Left lung (tissue), 10 donors: ENCODE results near the gene SLC38A10. TPM values are rescaled to one million over a fixed set of nuclear protein-coding genes. Genes with fewer than 3 reads are reported as not detected.

Experiments used
- ATAC-seq: fragments of 200-7000 bp; cut with Tn5 transposase; one replicate; pipeline ENCODE4 v1.9.1; 2020; ENCODE audit warnings: moderate library complexity
- DNase-seq, 4 donors: peaks; one replicate each; pipeline ENCODE4 v3.0.0-alpha.2; 2013 to 2020
- H3K27ac ChIP-seq, 2 donors: fragments of 200-600 bp; sonication (generic) in 1 of 2; one replicate each; pipeline versions ENCODE4 v1.5.0 to v1.8.0; 2020 to 2021
- H3K27me3 ChIP-seq, 2 donors: fragments of 200-600 bp; sonication (generic) in 1 of 2; one replicate each; pipeline versions ENCODE4 v1.5.0 to v1.8.0; 2020 to 2021
- H3K36me3 ChIP-seq, 2 donors: fragments of 200-600 bp; sonication (generic) in 1 of 2; one replicate each; pipeline versions ENCODE4 v1.5.0 to v1.8.0; 2020 to 2021
- H3K4me1 ChIP-seq, 2 donors: fragments of 200-600 bp; one replicate each; pipeline ENCODE4 v1.8.0; 2021
- H3K4me3 ChIP-seq, 2 donors: fragments of 200-600 bp; sonication (generic) in 1 of 2; one replicate each; pipeline versions ENCODE4 v1.5.0 to v1.8.0; 2020 to 2021; ENCODE audit warnings: mild to moderate bottlenecking in 1 of 2
- H3K9me3 ChIP-seq, 2 donors: fragments of 200-600 bp; sonication (generic) in 1 of 2; one replicate each; pipeline versions ENCODE4 v1.5.0 to v1.8.0; 2020 to 2021
- CTCF ChIP-seq, 2 donors: fragments of 200-600 bp; sonication (generic) in 1 of 2; IDR thresholded peaks; one replicate each; pipeline versions ENCODE4 v1.5.0 to v1.8.0; 2021; ENCODE audit warnings: antibody characterized with exemption in 2 of 2
- intact Hi-C, 2 donors: fragments of 100-400 bp; cut with DNase I; formaldehyde crosslinking; loops; one replicate each; pipeline versions ENCODE4 v1.11.2 to v1.14.2; 2022
- polyA plus RNA-seq, 6 donors: library from polyadenylated mRNA; unstranded; fragments of 120-200 nt; gene quantifications; one replicate each; pipeline ENCODE4 v1.2.1, GENCODE V29; 2013; ENCODE audit not compliant: insufficient read length in 6 of 6
- total RNA-seq, 2 donors: library from RNA; stranded (reverse); fragmentation: NEBNext Ultra II Directional; extraction: Animal tissue kit (Norgen Biotek cat#: 25700); gene quantifications; one replicate each; pipeline ENCODE4 v1.2.1, GENCODE V29; 2021
- donor health status: DM: no; HTN: yes; CAD: no.
- donor health status: DM: no; HTN: no; CAD: no.

SLC38A10 gene
- total and polyA plus RNA-seq, 8 donors, result 48.4 to 109 (median 63.0) TPM

- ATAC-seq (peak; percentile 63), DNase-seq (peak in 2 of 4 donors; percentile 80 to 88)
- Histone ChIP-seq H3K27me3 (peaks cover 0 to 47% of the 10 kb centered on the region in 2 donors), H3K4me3 (no peak overlapping the region), H3K36me3 (no peaks in the 10 kb centered on the region), H3K27ac (no peak overlapping the region), H3K4me1 (peaks cover 36 to 55% of the 10 kb centered on the region in 2 donors), H3K9me3 (no peaks in the 10 kb centered on the region)
- intact Hi-C loops, result no loop called here
- TF ChIP-seq CTCF (IDR thresholded peaks at IDR 0.05), result no peak
These were observed 42.4 kb upstream of the SLC38A10 start for GRCh38 chr17:81337476-81337879.

GRCh38 chr17:81336930-81337325 lies 41.8 kb upstream of the SLC38A10 start:
- H3K36me3 ChIP-seq, result no peaks in the 10 kb centered on the region
- DNase-seq, result peak in 1 of 4 donors; percentile 73
- intact Hi-C loops, result no loop called here
- peaks cover 0 to 41% of the 10 kb centered on the region in 2 donors for H3K27me3 ChIP-seq
- no peak for TF ChIP-seq CTCF (IDR thresholded peaks at IDR 0.05)
- no peaks in the 10 kb centered on the region for H3K9me3 ChIP-seq
- H3K27ac ChIP-seq, result peak overlapping the region; percentile 39 to 40
- H3K4me1 ChIP-seq, result peaks cover 36 to 49% of the 10 kb centered on the region in 2 donors
- H3K4me3 ChIP-seq, result no peak overlapping the region
- ATAC-seq, result no peak

GRCh38 chr17:81336296-81336929 lies 41.3 kb upstream of the SLC38A10 start:
- intact Hi-C loops, result no loop called here
- peak overlapping the region; percentile 39 to 40 for H3K27ac ChIP-seq
- DNase-seq, result no peak

GRCh38 chr17:81335773-81336157 lies 40.7 kb upstream of the SLC38A10 start:
- Histone ChIP-seq H3K4me1 (peaks cover 25 to 40% of the 10 kb centered on the region in 2 donors), H3K27me3 (peaks cover 0 to 30% of the 10 kb centered on the region in 2 donors), H3K9me3 (no peaks in the 10 kb centered on the region), H3K4me3 (no peak overlapping the region), H3K36me3 (no peaks in the 10 kb centered on the region), H3K27ac (no peak overlapping the region)
- DNase-seq (peak in 1 of 4 donors; percentile 80), ATAC-seq (peak; percentile 51)
- TF ChIP-seq CTCF (IDR thresholded peaks at IDR 0.05), result no peak
- intact Hi-C loops, result no loop called here

More at GRCh38 chr17:81336296-81336929, 41.3 kb upstream of the SLC38A10 start:
- no peak for ATAC-seq
- Histone ChIP-seq H3K36me3 (no peaks in the 10 kb centered on the region), H3K9me3 (no peaks in the 10 kb centered on the region), H3K4me3 (no peak overlapping the region), H3K27me3 (peaks cover 0 to 36% of the 10 kb centered on the region in 2 donors), H3K4me1 (peaks cover 31 to 44% of the 10 kb centered on the region in 2 donors)
- TF ChIP-seq CTCF (IDR thresholded peaks at IDR 0.05), result no peak

GRCh38 chr17:81334987-81335772 lies 40.1 kb upstream of the SLC38A10 start:
- intact Hi-C loops, result no loop called here
- no peak for TF ChIP-seq CTCF (IDR thresholded peaks at IDR 0.05)

More at GRCh38 chr17:81334987-81335772, 40.1 kb upstream of the SLC38A10 start:
- peak overlapping the region in 1 of 2 donors; percentile 11 for H3K4me3 ChIP-seq
- peaks cover 27 to 40% of the 10 kb centered on the region in 2 donors for H3K4me1 ChIP-seq
- H3K36me3 ChIP-seq, result no peaks in the 10 kb centered on the region
- ATAC-seq, result no peak
- H3K27me3 ChIP-seq, result peaks cover 0 to 24% of the 10 kb centered on the region in 2 donors
- H3K27ac ChIP-seq, result no peak overlapping the region
- DNase-seq, result peak in 1 of 4 donors; percentile 53
- H3K9me3 ChIP-seq, result no peaks in the 10 kb centered on the region
